ENCODE measurements around the gene BIRC6. TPM values are rescaled to one million over a fixed set of nuclear protein-coding genes. Genes with fewer than 3 reads are reported as not detected.
"Not testable (repeated sequence)": the region's sequence is repeated elsewhere in the genome, so short reads cannot be mapped to it uniquely, and the experiment has no call there.

BIRC6 gene
- total RNA-seq, 1 experiment from 2014 or later: 79.0 TPM

DNA sequence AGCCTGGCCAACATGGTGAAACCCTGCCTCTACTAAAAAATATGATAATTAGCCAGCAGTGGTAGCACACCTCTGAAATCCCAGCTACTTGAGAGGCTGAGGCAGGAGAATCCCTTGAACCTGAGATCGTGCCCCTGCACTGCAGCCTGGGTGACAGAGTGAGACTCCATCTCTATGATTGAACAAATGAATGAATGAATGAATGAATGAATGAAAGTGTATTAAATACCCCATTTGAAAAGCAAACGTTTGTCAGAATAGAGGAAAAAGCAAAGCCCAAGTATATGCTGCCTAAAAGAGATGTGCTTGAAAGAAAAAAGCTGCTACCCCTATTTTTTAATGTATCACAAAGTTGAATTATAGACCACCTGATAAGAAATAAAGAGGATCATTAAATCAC, 181.9 kb downstream of the BIRC6 start:
- no peak for DNase-seq
- H3K27ac ChIP-seq: no peak overlapping the region
- H2AFZ ChIP-seq: no peak overlapping the region
- H3K9me3 ChIP-seq (ENCODE audit: insufficient read depth, low read depth): no peaks in the 10 kb centered on the region
- H3K4me1 ChIP-seq (replicated peaks; ENCODE audit: insufficient read depth): no peaks in the 10 kb centered on the region
- BruUV-seq (replicated peaks): TSS peak; percentile 20
- H3K36me3 ChIP-seq (ENCODE audit: low read depth): peaks cover 10% of the 10 kb centered on the region; the same call in 1 of the 2 replicates
- peaks cover 11% of the 10 kb centered on the region; the same call in 1 of the 2 replicates for H4K20me1 ChIP-seq (ENCODE audit: insufficient read depth)
- ChIA-PET CTCF (no interaction called here), POLR2A (ENCODE audit: unreplicated experiment) (no interaction called here)
- no peaks in the 10 kb centered on the region for H3K27me3 ChIP-seq (ENCODE audit: insufficient read depth, low read depth)
- no peaks in the 10 kb centered on the region for H3K9me2 ChIP-seq (ENCODE audit: insufficient read depth)
- intact Hi-C loops (cut with micrococcal nuclease; ENCODE audit: unreplicated experiment): no loop called here
- H3K4me3 ChIP-seq: no peak overlapping the region
- H3K4me2 ChIP-seq: no peak overlapping the region
- no peak for TF ChIP-seq CTCF (conservative IDR thresholded peaks at IDR 0.05)
- no peaks in the 10 kb centered on the region for H3K79me2 ChIP-seq (ENCODE audit: low read depth)
- peaks cover 11% of the 10 kb centered on the region; the same call in 1 of the 2 replicates for H3F3A ChIP-seq (ENCODE audit: insufficient read depth, low read depth)

DNA sequence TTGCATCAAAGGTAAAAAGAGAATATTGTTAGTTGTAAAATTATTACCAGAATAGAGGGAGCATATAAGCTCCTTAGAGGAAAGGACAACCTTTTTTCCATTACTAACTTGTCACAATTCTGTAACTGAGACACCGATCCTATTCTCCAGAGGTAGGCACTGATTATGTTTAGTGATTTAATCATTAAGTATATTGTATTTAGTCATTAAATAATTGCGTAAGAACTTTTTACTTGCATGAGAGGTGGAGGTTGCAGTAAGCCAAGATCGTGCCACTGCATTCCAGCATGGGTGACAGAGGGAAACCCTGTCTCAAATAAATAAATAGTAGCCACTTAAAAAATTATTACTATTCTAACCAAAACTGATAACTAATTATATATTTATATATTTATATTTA, 195.7 kb downstream of the BIRC6 start:
- CTCF ChIA-PET: not testable (repeated sequence)

GRCh38 chr2:32553829-32554432, 197.1 kb downstream of the BIRC6 start:
- Histone ChIP-seq H3K4me2 (no peak overlapping the region), H3K79me2 (ENCODE audit: low read depth) (no peaks in the 10 kb centered on the region), H3F3A (ENCODE audit: insufficient read depth, low read depth) (peaks cover 23% of the 10 kb centered on the region), H2AFZ (no peak overlapping the region), H4K20me1 (ENCODE audit: insufficient read depth) (peaks cover 12% of the 10 kb centered on the region; the same call in 1 of the 2 replicates), H3K4me1 (replicated peaks; ENCODE audit: insufficient read depth) (no peaks in the 10 kb centered on the region), H3K4me3 (no peak overlapping the region), H3K27me3 (ENCODE audit: insufficient read depth, low read depth) (no peaks in the 10 kb centered on the region), H3K9me2 (ENCODE audit: insufficient read depth) (no peaks in the 10 kb centered on the region), H3K36me3 (ENCODE audit: low read depth) (peaks cover 6% of the 10 kb centered on the region), H3K9me3 (ENCODE audit: insufficient read depth, low read depth) (no peaks in the 10 kb centered on the region), H3K27ac (no peak overlapping the region)
- intact Hi-C loops (cut with micrococcal nuclease; ENCODE audit: unreplicated experiment): loop anchor here (2.0 to 10.0 kb wide), 3 partner anchors 221 to 887 kb away; no protein-coding TSS in a partner anchor
- no peak for DNase-seq
- ChIA-PET CTCF (no interaction called here), POLR2A (ENCODE audit: unreplicated experiment) (no interaction called here)
- peak; percentile 85 for TF ChIP-seq CTCF (conservative IDR thresholded peaks at IDR 0.05)
- TF ChIP-seq EZH2 (IDR thresholded peaks at IDR 0.05; ENCODE audit: low read depth): no peak
- BruUV-seq (replicated peaks): no TSS peak

More for the DNA sequence above, 195.7 kb downstream of the BIRC6 start:
- intact Hi-C loops (cut with micrococcal nuclease; ENCODE audit: unreplicated experiment): loop anchor here (5.0 to 10.0 kb wide), 2 partner anchors 222 to 480 kb away; no protein-coding TSS in a partner anchor
- DNase-seq; H3K4me2 ChIP-seq; H3K79me2 ChIP-seq (ENCODE audit: low read depth); H3K9me2 ChIP-seq (ENCODE audit: insufficient read depth); H3K4me1 ChIP-seq (replicated peaks; ENCODE audit: insufficient read depth); H3K36me3 ChIP-seq (ENCODE audit: low read depth); H3K4me3 ChIP-seq; H3K9me3 ChIP-seq (ENCODE audit: insufficient read depth, low read depth); H2AFZ ChIP-seq; H3K27me3 ChIP-seq (ENCODE audit: insufficient read depth, low read depth); POLR2A ChIA-PET (ENCODE audit: unreplicated experiment); H3K27ac ChIP-seq; BruUV-seq (replicated peaks): not testable (repeated sequence)
- H4K20me1 ChIP-seq (ENCODE audit: insufficient read depth): peaks cover 12% of the 10 kb centered on the region; the same call in 1 of the 2 replicates
- peaks cover 23% of the 10 kb centered on the region for H3F3A ChIP-seq (ENCODE audit: insufficient read depth, low read depth)

Data from PC-9 (cell line).